HEK293T (cell line): ENCODE data around the gene CAMSAP2.

Experiments used
- BHLHE40 ChIP-seq: fragments of 450-650 bp; IDR thresholded peaks from 2 replicates; pipeline ENCODE4 v1.6.1; 2016; ENCODE audit warnings: mild to moderate bottlenecking, moderate library complexity, borderline replicate concordance
- ELF4 ChIP-seq: fragments of 450-650 bp; IDR thresholded peaks from 2 replicates; pipeline ENCODE4 v1.6.1; 2017; ENCODE audit warnings: antibody characterized with exemption
- FOXA1 ChIP-seq: fragments of 450-650 bp; IDR thresholded peaks from 2 replicates; pipeline ENCODE4 v1.6.1; 2016; ENCODE audit warnings: mild to moderate bottlenecking
- FOXK2 ChIP-seq: fragments of 450-650 bp; IDR thresholded peaks from 2 replicates; pipeline ENCODE4 v1.6.1; 2016; ENCODE audit warnings: mild to moderate bottlenecking
- FOXM1 ChIP-seq: fragments of 450-650 bp; IDR thresholded peaks from 2 replicates; pipeline ENCODE4 v1.6.1; 2017; ENCODE audit warnings: mild to moderate bottlenecking, borderline replicate concordance
- L3MBTL2 ChIP-seq: fragments of 450-650 bp; conservative IDR thresholded peaks from 2 replicates; pipeline ENCODE4 v1.6.1; 2016; ENCODE audit warnings: mild to moderate bottlenecking
- NFRKB ChIP-seq: fragments of 450-650 bp; IDR thresholded peaks from 2 replicates; pipeline ENCODE4 v1.6.1; 2016; ENCODE audit warnings: mild to moderate bottlenecking, moderate library complexity
- SP1 ChIP-seq: fragments of 450-650 bp; IDR thresholded peaks from 2 replicates; pipeline ENCODE4 v1.6.1; 2017
- SUZ12 ChIP-seq: fragments of 450-650 bp; IDR thresholded peaks from 2 replicates; pipeline ENCODE4 v1.6.1; 2016; ENCODE audit warnings: mild to moderate bottlenecking
- TARDBP ChIP-seq: fragments of 450-650 bp; IDR thresholded peaks from 2 replicates; pipeline ENCODE4 v1.6.1; 2016
- ZNF384 ChIP-seq: fragments of 450-650 bp; IDR thresholded peaks from 2 replicates; pipeline ENCODE4 v1.6.1; 2016
- TF ChIP-seq, protein P1 (sequence below): fragments of 450-650 bp; IDR thresholded peaks from 2 replicates; pipeline ENCODE4 v1.6.1; 2016

DNA sequence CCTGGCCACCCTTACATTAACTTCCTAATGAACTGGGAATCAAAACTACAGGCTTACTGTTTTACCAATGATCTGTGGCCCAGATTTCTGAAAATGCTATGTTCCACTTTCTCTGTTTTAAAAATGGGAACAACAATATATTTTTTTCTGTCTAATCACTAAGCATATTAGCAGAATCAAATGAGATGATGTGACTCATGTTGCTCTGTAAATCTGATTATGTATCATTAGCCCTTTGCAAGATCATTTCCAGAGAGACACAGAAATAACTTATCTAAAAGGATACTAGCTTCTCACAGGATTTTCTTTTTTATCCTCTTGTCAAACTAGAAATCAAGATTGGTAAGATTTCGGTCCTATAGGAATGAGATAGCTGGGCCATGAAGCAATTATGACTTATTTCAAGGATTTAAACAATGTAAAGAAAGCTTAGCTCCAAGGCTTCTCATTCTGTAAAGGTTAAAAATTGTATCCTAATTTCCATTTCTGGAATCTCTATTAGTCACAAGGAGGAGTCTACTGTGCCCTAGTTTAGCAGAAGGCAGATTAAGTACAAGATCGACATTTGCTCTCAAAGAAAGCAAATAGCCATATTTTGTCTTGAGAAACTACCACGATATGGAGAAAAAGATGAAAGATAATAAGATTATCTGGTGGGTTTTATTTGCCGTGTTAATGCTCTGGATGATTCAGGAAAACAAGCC is 32.4 kb upstream of the CAMSAP2 start:
- TF ChIP-seq FOXK2 (no peak), ZNF384 (no peak), ELF4 (no peak), FOXM1 (no peak), BHLHE40 (no peak), NFRKB (no peak), SP1 (no peak), L3MBTL2 (no peak), SUZ12 (no peak), FOXA1 (no peak), TARDBP (no peak)
- TF ChIP-seq, protein P1, sequence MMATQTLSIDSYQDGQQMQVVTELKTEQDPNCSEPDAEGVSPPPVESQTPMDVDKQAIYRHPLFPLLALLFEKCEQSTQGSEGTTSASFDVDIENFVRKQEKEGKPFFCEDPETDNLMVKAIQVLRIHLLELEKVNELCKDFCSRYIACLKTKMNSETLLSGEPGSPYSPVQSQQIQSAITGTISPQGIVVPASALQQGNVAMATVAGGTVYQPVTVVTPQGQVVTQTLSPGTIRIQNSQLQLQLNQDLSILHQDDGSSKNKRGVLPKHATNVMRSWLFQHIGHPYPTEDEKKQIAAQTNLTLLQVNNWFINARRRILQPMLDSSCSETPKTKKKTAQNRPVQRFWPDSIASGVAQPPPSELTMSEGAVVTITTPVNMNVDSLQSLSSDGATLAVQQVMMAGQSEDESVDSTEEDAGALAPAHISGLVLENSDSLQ: no peak
